ENCODE measurements around the gene SORBS2. TPM values are rescaled to one million over a fixed set of nuclear protein-coding genes. Genes with fewer than 3 reads are reported as not detected.

Gene SORBS2
- total and polyA plus RNA-seq, 2 of the 4 experiments (the other 2 are of a cell fraction), result 0.18 TPM; not detected in 1

- no peaks in the 10 kb centered on the region for H3K9me1 ChIP-seq (ENCODE audit: insufficient read depth, low read length)
- no peak overlapping the region for H3K23ac ChIP-seq (ENCODE audit: low read depth, low read length)
- H3K27me3 ChIP-seq (ENCODE audit: control insufficient read depth, insufficient read depth, low read length), result peaks cover 33% of the 10 kb centered on the region
- H3K9me3 ChIP-seq (ENCODE audit: control insufficient read depth, insufficient read depth, low read length), result no peaks in the 10 kb centered on the region
- no peak overlapping the region for H2AFZ ChIP-seq (replicated peaks; ENCODE audit: low read length, poor library complexity)
- H3K56ac ChIP-seq (ENCODE audit: extremely low read depth, insufficient read depth, low read length), result no peak overlapping the region
- H4K8ac ChIP-seq (ENCODE audit: low read depth in 2 of 2, low read length in 2 of 2), result no peak overlapping the region
- no peak overlapping the region for H3K4me3 ChIP-seq (ENCODE audit: insufficient read depth, low read depth, low read length)
- dilution Hi-C loops (cut with HindIII; ENCODE audit: low sequenced_read_pairs, unreplicated experiment), result no loop called here
- no peak overlapping the region for H3K4me2 ChIP-seq (ENCODE audit: low read depth, low read length)
- H3K27ac ChIP-seq (ENCODE audit: insufficient read depth, low read length), result no peak overlapping the region
- H3K14ac ChIP-seq (replicated peaks; ENCODE audit: low read depth, low read length), result no peak overlapping the region
- no peak overlapping the region for H3K9ac ChIP-seq (ENCODE audit: low read depth, low read length)
- H2AK9ac ChIP-seq (replicated peaks; ENCODE audit: low read depth, low read length, poor library complexity), result no peak overlapping the region
- CTCF ChIA-PET, result no interaction called here
- DNase-seq (no peak), ATAC-seq (ENCODE audit: low read depth) (no peak)
- H3K36me3 ChIP-seq (ENCODE audit: control insufficient read depth, insufficient read depth, low read length), result no peaks in the 10 kb centered on the region
- intact Hi-C loops (cut with micrococcal nuclease), result no loop called here
- H2BK20ac ChIP-seq (ENCODE audit: low read depth, low read length), result no peak overlapping the region
- no peak overlapping the region for H2AK5ac ChIP-seq (ENCODE audit: low read depth, low read length)
- H2BK120ac ChIP-seq (ENCODE audit: low read depth, low read length), result no peak overlapping the region
- BruUV-seq (replicated peaks), result no TSS peak
- H3K4ac ChIP-seq (ENCODE audit: low read depth, low read length), result no peak overlapping the region
- in situ Hi-C loops (cut with MboI; ENCODE audit: low sequenced_read_pairs), result no loop called here
- POLR2A ChIA-PET (ENCODE audit: unreplicated experiment), result no interaction called here
- no peak for TF ChIP-seq USF2 (IDR thresholded peaks at IDR 0.05; ENCODE audit: low read depth, low read length)
- TF ChIP-seq POLR2A (IDR thresholded peaks at IDR 0.05; ENCODE audit: low read depth, low read length), result no peak
- no peak for TF ChIP-seq CEBPB (IDR thresholded peaks at IDR 0.05; ENCODE audit: low read depth, low read length)
- TF ChIP-seq ELK1 (IDR thresholded peaks at IDR 0.05; ENCODE audit: borderline replicate concordance, low read depth, low read length), result no peak
- TF ChIP-seq RCOR1 (IDR thresholded peaks at IDR 0.05; ENCODE audit: insufficient replicate concordance, low read length), result no peak
- TF ChIP-seq MXI1 (IDR thresholded peaks at IDR 0.05; ENCODE audit: borderline replicate concordance, low read depth, low read length), result no peak
- no peaks in the 10 kb centered on the region for H4K20me1 ChIP-seq (ENCODE audit: insufficient read depth, low read length)
- H3K4me1 ChIP-seq (ENCODE audit: control insufficient read depth, insufficient read depth, low read length), result no peaks in the 10 kb centered on the region
- WGBS, 2 experiments (ENCODE audit: extremely low coverage in 2 of 2, insufficient read length in 1 of 2), result 80% methylated on average over 2 of the region's 8 CpGs; no CpG with 5 or more reads in 1 of the 2 experiments
- no peak overlapping the region for H4K91ac ChIP-seq (ENCODE audit: insufficient read depth, low read depth, low read length)
- H2BK5ac ChIP-seq (ENCODE audit: low read depth, low read length, poor library complexity, severe bottlenecking), result no peak overlapping the region
- no peak overlapping the region for H3K18ac ChIP-seq (ENCODE audit: low read depth, low read length)
- H3K79me1 ChIP-seq (ENCODE audit: low read depth in 1 of 2, low read length in 2 of 2), result no peaks in the 10 kb centered on the region
- no peak overlapping the region for H4K5ac ChIP-seq (ENCODE audit: low read depth, low read length)
- no peak overlapping the region for H2BK15ac ChIP-seq (ENCODE audit: low read depth, low read length)
Observed at GRCh38 chr4:185813133-185813532, 1.1 kb upstream of the SORBS2 start.

Measured in IMR-90 (cell line).